Stomach (tissue), 9 donors: ENCODE measurements around the gene CDC42SE1. TPM values are rescaled to one million over a fixed set of nuclear protein-coding genes. Genes with fewer than 3 reads are reported as not detected.

Source experiments
- DNase-seq, 2 donors: peaks; one replicate each; pipeline versions ENCODE4 v3.0.0 to v3.0.0-alpha.2; 2013 to 2019
- H3K27ac ChIP-seq, 5 donors: fragments of 200-600 bp in 4 of 5; sonication (generic) in 4 of 5; one replicate each; pipeline ENCODE4 v1.5.1; 2013 to 2019; ENCODE audit warnings: mild to moderate bottlenecking in 1 of 5, moderate library complexity in 1 of 5
- H3K27me3 ChIP-seq, 3 donors: fragments of 200-600 bp; sonication (generic); one replicate each; pipeline ENCODE4 v1.5.1; 2017 to 2019; ENCODE audit warnings: mixed run types in 1 of 3
- H3K36me3 ChIP-seq, 4 donors: fragments of 200-600 bp; sonication (generic); 1 replicate in 3 of 4; 2 replicates in 1 of 4; pipeline ENCODE4 v1.5.1; 2016 to 2019
- H3K4me1 ChIP-seq, 4 donors: fragments of 200-600 bp; sonication (generic); one replicate each; pipeline ENCODE4 v1.5.1; 2016 to 2019
- H3K4me3 ChIP-seq, 4 donors: fragments of 200-600 bp; sonication (generic) in 3 of 4; one replicate each; pipeline ENCODE4 v1.5.1; 2016 to 2019; ENCODE audit warnings: mild to moderate bottlenecking in 1 of 4
- H3K9me3 ChIP-seq, 4 donors: fragments of 200-600 bp; sonication (generic); one replicate each; pipeline ENCODE4 v1.5.1; 2016 to 2019
- CTCF ChIP-seq, 7 experiments: fragments of 450-650 bp in 4 of 7; fragments of 200-600 bp in 3 of 7; sonication (generic) in 3 of 7; IDR thresholded peaks; one replicate each; pipeline ENCODE4 v1.5.1; 2016 to 2019; ENCODE audit warnings: antibody characterized with exemption in 7 of 7, control low read depth in 2 of 7, mild to moderate bottlenecking in 1 of 7
- EP300 ChIP-seq: sonication (generic); formaldehyde crosslinking; IDR thresholded peaks from one replicate; pipeline ENCODE4 v1.6.1; 2017; ENCODE audit warnings: antibody characterized with exemption
- POLR2A ChIP-seq, 4 donors: fragments of 450-650 bp; IDR thresholded peaks; one replicate each; pipeline ENCODE4 v1.6.1; 2016; ENCODE audit warnings: antibody characterized with exemption in 4 of 4, control low read depth in 2 of 4, mild to moderate bottlenecking in 1 of 4, moderate library complexity in 1 of 4
- POLR2AphosphoS5 ChIP-seq, 3 donors: sonication (generic); formaldehyde crosslinking; IDR thresholded peaks; one replicate each; pipeline ENCODE4 v1.6.1; 2016; ENCODE audit warnings: antibody characterized with exemption in 3 of 3
- WGBS, 5 donors: extraction: QIAGEN DNeasy Blood & Tissue Kit in 3 of 5; methylation state at CpG; one replicate each; pipeline versions ENCODE4 v1.1.5 to v1.1.7; 2013 to 2018; 5-methylcytosine and 5-hydroxymethylcytosine counted together
- intact Hi-C: fragments of 100-400 bp; cut with DNase I; formaldehyde crosslinking; loops from one replicate; pipeline ENCODE4 v1.15.1; 2023; ENCODE audit warnings: low total_unique reads
- polyA plus RNA-seq, 3 donors: library from polyadenylated mRNA; stranded (reverse); fragments of 200-250 nt; gene quantifications; one replicate each; pipeline ENCODE4 v1.2.3, GENCODE V29; 2013
- total RNA-seq, 5 donors: library from RNA; depleted of rRNA; stranded (reverse); fragments of >200 nt; gene quantifications; one replicate each; pipeline versions ENCODE4 v1.1.0 to v1.2.3, GENCODE V29; 2014 to 2016
- donor health status: healthy with polysubstance abuse.
- donor health status: Bipolar disorder and iron deficiency.
- donor health status: healthy.

Gene CDC42SE1
- total and polyA plus RNA-seq, 8 donors: 28.1 to 90.3 (median 48.1) TPM

- intact Hi-C loops: no loop called here
- peaks cover 12 to 29% (median 20%) of the 10 kb centered on the region in 4 donors for H3K4me1 ChIP-seq
- no peaks in the 10 kb centered on the region for H3K27me3 ChIP-seq
- peak within 1 kb of the TSS; percentile 97 to 99 (median 99) for H3K27ac ChIP-seq
- peak; percentile 92 to 97 for DNase-seq
- peak; percentile 23 to 92 (median 90) for TF ChIP-seq POLR2AphosphoS5 (IDR thresholded peaks at IDR 0.05)
- TF ChIP-seq CTCF (IDR thresholded peaks at IDR 0.05): peak in 5 of 7 experiments; percentile 63 to 94 (median 91)
- peak; percentile 40 for TF ChIP-seq EP300
- peak in 1 of 4 donors; percentile 85 for TF ChIP-seq POLR2A (IDR thresholded peaks at IDR 0.05)
- H3K9me3 ChIP-seq: no peaks in the 10 kb centered on the region
- H3K4me3 ChIP-seq: peak within 1 kb of the TSS; percentile 64 to 83 (median 76)
- peaks cover 0 to 14% (median 12%) of the 10 kb centered on the region in 4 donors for H3K36me3 ChIP-seq
- WGBS, 5 donors: 0 to 1% (median 0%) methylated on average over 44 to 50 of the region's 50 CpGs
These were observed 11.3 kb upstream of the CDC42SE1 start, which contains the start of gene GABPB2 for GRCh38 chr1:151070474-151071276. Gene GABPB2, plus strand, starts transcription at chr1:151070761. Its CDS starts 17,429 bp downstream, at chr1:151088190.

- H3K27me3 ChIP-seq: no peaks in the 10 kb centered on the region
- WGBS, 5 donors: 63 to 73% (median 66%) methylated on average over 5 of the region's 5 CpGs
- H3K4me3 ChIP-seq: no peak overlapping the region
- no peak for DNase-seq
- peaks cover 0 to 5% (median 3%) of the 10 kb centered on the region in 4 donors for H3K36me3 ChIP-seq
- intact Hi-C loops: no loop called here
- peaks cover 12 to 29% (median 20%) of the 10 kb centered on the region in 4 donors for H3K4me1 ChIP-seq
- H3K27ac ChIP-seq: peak overlapping the region in 4 of 5 donors; percentile 98 to 99 (median 99)
- no peaks in the 10 kb centered on the region for H3K9me3 ChIP-seq
- TF ChIP-seq EP300 (no peak), CTCF (IDR thresholded peaks at IDR 0.05) (no peak), POLR2A (IDR thresholded peaks at IDR 0.05) (no peak)
These were observed 9.7 kb upstream of the CDC42SE1 start for GRCh38 chr1:151069103-151069486.

- no peak for DNase-seq
- Histone ChIP-seq H3K9me3 (no peaks in the 10 kb centered on the region), H3K36me3 (no peaks in the 10 kb centered on the region), H3K4me3 (no peak overlapping the region), H3K27ac (peak overlapping the region in 1 of 5 donors; percentile 99), H3K27me3 (no peaks in the 10 kb centered on the region), H3K4me1 (peaks cover 12 to 21% (median 17%) of the 10 kb centered on the region in 4 donors)
- WGBS, 5 donors: 82 to 96% (median 86%) methylated on average over 4 of the region's 4 CpGs
- TF ChIP-seq POLR2A (IDR thresholded peaks at IDR 0.05): no peak
- intact Hi-C loops: no loop called here
These were observed 7.8 kb upstream of the CDC42SE1 start for GRCh38 chr1:151067185-151067584.

GRCh38 chr1:151065089-151065645 is 5.7 kb upstream of the CDC42SE1 start:
- Histone ChIP-seq H3K27me3 (no peaks in the 10 kb centered on the region), H3K27ac (peak overlapping the region in 1 of 5 donors; percentile 3), H3K4me1 (peaks cover 5 to 25% (median 15%) of the 10 kb centered on the region in 4 donors), H3K4me3 (no peak overlapping the region), H3K9me3 (no peaks in the 10 kb centered on the region), H3K36me3 (no peaks in the 10 kb centered on the region)
- intact Hi-C loops: no loop called here
- no peak for DNase-seq
- TF ChIP-seq EP300: no peak

- intact Hi-C loops: no loop called here
- Histone ChIP-seq H3K27ac (peak overlapping the region in 1 of 5 donors; percentile 34), H3K9me3 (no peaks in the 10 kb centered on the region), H3K36me3 (no peaks in the 10 kb centered on the region), H3K27me3 (no peaks in the 10 kb centered on the region), H3K4me3 (no peak overlapping the region), H3K4me1 (peaks cover 6 to 30% (median 20%) of the 10 kb centered on the region in 4 donors)
- TF ChIP-seq POLR2A (IDR thresholded peaks at IDR 0.05) (no peak), POLR2AphosphoS5 (IDR thresholded peaks at IDR 0.05) (no peak), EP300 (no peak), CTCF (IDR thresholded peaks at IDR 0.05) (no peak)
- 68 to 81% (median 74%) methylated on average over 3 of the region's 3 CpGs for WGBS, 5 donors
- DNase-seq: no peak
These were observed 3.4 kb upstream of the CDC42SE1 start for GRCh38 chr1:151062741-151063371.
